GM21619 (cell line): ENCODE measurements around the gene ZBTB20.

Experiments used
- ATAC-seq: cut with Tn5 transposase; IDR thresholded peaks from one replicate; pipeline ENCODE4 v1.9.1; 2021; ENCODE audit not compliant: unreplicated experiment

ZBTB20 gene

DNA sequence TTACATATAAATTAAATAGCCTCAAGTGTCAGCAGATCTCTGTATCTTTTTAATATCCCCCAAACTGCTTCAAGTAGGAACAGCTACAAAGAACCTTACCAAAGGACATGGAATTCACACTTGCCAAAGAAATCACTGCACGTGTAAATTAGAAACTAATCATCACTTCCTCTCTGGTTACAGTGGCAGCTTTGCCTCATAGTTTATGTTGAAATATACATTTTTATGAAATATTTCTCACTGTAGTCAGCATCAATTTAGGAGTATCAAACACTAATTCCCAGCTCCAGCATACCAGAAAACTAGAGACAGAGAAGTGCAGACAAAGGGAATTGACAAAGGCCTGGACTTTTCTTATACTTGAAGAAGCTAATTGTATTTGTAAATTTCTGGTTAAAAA lies 592.4 kb downstream of the ZBTB20 start:
- ATAC-seq: no peak

DNA sequence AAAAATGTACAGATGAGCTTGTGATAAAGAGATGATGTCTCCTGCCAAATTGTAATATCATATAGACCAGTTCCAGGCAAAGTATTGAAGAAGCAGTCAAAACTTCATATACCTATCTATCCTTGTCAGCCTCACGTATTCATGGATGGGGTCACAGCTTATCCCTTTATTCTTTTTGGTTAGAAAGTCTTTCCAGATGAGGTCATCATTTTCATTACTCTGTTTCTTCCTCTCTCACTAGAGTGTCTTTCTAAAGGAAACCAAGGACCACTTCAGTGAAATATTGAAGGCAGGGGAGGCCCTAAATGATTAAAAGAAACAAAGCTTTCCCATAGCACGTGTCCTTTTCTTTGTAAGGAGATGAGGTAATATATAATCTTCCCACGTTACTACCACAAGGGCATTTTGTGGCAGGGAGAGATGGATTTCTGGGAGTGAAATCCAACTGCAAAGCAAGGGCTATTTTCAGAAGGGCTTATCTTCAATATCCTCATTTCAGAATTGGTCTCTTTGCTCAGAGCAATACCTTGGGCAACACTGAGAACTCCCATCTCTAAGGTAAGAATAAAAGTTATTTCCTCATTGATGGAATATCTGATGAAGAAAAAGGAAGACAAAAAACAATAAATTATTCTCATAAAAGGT lies 593.0 kb downstream of the ZBTB20 start:
- ATAC-seq: no peak

DNA sequence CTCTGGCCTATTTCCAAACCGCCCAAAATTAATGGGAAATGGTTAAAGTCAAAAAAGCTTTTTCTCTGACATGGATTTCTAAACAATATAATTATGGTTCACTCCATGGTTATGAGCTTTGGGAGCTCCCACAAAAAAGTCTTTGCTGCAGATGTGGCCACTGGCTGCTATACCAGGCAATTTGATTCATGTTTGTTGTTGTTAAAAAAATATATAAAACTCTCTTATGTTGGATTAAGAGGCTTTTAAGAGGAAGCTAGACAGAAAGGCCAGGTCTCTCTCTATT lies 594.6 kb downstream of the ZBTB20 start:
- no peak for ATAC-seq

DNA sequence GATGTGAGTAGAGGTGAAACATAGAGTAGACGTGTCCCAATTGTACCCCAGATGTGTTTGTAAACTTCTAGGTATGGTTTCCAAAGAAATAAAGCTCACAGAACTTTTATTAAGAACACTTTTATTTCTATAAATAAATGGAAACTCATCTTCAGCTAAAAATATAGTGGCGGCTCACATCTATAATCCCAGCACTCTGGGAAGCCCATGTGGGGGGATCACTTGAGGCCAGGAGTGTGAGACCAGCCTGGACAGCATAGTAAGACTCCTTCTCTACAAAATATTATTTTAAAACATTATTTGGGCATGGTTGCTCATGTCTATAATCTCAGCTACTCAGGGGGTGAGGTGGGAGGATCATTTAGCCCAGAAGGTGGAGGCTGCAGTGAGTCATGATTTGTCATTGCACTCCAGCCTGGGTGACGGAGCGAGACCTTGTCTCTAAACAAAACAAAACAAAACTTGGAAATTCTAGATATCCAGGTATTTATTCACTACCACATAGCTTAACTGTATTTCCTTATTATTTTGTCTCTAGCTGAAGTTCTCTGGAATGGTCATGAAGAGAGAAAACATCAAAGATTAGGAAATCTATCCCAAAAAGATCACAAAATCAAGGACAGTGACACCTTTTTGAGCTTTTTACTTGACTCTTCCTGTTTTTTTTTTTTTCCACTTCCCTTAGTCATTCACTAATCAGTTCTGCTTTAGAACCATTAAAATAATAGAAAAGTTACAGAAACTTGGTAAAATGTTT lies 595.1 kb downstream of the ZBTB20 start:
- no peak for ATAC-seq

DNA sequence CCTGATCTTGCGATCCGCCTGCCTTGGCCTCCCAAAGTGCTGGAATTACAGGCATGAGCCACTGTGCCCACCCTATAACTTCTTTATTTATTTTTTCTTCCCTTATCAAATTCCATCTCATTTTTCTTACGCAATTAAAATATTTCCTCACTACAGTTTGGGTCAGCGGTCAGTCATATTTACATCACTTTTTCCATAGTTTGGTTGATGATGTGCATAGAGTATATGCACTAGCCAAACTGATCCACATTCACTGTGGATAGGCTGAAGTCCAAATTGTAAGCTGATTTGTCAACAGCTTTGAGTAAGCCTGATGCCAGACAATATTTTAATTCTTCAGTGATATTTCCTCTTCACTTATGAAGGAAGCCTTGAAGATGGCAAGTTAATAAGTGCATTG lies 596.9 kb downstream of the ZBTB20 start:
- no peak for ATAC-seq

DNA sequence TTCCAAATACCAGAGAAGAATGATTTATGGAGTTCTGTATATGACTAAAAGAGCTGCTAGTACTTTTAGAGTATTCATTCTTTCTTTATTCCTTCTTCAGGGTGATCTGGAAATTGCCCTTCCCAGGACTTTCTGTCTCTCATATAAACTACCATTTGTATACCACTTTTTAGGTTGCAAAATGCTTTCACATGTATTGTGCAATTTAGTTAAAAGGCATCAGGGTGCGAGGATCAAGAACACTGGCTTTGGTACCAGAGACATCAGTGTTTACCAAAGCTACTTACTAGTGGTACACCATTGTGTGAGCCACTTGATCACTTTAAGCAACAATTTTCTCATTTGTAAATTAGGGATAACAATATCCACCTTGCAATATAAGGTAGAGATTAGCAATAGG lies 601.9 kb downstream of the ZBTB20 start:
- ATAC-seq: no peak

DNA sequence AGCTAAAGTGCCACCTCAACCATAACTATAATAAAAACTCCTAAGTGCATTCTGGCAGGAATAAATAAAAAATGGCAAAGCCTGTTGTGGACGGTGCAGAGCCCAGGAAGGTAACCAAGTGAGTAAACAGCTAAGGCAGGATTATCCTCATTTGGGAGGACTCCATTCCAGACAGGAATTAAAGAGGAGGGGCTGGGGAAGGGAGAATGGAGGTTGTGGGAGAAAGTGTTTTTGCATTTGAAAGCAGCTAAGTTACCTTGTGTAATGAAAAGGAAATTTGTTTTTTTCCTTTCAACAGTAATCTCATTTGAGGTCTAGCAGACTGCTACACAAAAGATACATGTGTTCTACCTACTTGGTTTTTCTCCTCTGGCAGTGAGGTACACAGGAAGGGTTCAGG lies 604.7 kb downstream of the ZBTB20 start:
- no peak for ATAC-seq

DNA sequence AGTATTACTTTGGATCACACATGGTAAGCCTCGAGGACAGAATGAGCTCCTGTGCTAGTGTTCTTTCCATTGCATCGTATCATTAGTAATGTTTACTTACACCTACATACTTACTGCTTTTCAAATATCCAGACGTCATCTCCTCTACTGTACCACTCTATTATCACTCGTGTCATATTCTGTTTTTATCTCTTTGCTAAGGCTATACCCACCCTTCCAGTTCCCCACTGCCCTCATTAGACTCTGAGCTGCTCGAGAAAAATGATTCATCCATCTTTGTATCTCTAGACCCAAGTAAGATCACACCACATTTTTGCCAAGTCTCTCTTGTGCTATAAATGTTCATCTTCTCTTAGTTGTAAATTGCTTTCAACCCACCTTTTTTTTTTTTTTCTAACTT lies 607.6 kb downstream of the ZBTB20 start:
- no peak for ATAC-seq

DNA sequence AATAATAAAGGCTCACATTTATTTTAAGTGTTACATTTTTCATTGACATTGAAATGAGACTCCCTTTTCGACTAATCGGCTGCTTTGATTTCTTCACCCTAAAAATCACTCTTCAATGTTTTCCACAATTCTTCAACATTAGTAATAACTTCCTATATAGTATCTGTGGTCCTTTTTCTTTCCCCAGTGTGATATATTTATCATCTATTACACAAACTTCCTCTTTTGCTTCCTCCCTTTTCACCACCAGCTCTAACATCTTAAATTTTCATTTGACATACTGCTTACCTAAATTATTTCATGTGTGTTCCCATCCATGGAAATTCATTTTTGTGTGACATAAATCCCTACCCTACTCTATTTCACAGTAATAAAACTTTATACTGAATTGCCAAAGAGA lies 608.9 kb downstream of the ZBTB20 start:
- no peak for ATAC-seq

DNA sequence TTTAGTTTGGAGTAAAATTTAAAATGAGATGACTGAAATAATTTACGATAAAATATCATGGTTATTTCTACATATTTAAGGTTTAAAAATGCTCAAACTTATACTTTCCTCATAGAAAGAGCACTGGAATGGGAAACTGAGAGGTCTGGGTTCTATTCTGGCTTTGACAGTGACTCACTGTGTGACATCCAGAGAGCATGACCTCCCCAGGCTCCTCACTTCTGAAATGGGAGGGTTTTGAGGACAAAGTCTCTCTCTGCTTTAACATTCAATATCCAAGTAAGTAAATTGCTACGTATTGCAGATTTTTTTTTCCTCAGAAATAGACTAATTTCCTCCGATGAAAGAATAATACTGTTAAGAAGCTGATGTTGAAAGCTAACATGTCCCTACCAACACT lies 618.6 kb downstream of the ZBTB20 start:
- no peak for ATAC-seq

DNA sequence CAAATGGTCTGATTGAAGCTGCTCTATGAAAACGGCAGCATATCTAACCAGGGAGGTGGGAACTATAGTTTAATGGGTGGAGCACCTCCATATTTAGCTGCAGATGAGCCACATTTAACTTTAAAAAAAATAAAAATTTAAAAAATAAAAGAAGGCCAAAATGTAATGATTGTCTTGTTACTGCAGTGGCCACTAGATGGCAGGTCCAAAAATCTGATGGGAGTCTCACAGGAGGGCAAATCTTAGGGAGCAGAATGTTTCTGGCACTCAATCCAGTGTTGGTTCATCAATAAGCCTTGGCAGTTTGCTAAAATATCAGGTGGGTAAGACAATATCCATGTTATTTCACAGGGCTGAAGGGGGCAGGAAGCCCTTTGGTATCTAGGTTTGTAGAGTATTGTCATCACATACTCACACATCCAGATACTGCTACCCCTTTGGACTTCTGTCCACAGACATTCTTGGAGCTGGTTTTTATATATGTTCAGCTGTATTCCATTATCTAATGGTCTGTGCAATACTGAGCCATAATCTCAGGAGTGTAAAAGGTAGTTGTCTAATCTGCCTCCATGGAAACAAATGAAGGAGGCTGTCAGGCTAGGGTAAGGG lies 619.9 kb downstream of the ZBTB20 start:
- ATAC-seq: no peak

DNA sequence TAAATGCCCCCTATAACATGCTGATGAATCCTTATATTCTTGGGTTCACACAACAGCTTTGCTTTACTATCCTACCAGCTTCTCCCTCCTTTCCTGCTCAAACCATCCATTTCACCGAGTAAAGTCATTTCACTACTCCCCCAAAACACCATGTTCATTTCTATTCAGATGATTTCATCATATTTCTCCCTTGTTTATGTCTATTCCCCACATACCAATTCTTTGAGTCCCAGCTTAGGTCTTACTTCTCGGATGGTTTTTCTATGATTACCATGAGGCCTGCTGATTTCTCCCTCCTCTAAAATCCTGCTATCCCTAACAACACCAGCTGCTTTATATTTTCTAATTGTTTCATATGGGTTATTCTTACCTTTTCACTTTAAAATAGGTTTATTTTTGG lies 621.8 kb downstream of the ZBTB20 start:
- no peak for ATAC-seq

DNA sequence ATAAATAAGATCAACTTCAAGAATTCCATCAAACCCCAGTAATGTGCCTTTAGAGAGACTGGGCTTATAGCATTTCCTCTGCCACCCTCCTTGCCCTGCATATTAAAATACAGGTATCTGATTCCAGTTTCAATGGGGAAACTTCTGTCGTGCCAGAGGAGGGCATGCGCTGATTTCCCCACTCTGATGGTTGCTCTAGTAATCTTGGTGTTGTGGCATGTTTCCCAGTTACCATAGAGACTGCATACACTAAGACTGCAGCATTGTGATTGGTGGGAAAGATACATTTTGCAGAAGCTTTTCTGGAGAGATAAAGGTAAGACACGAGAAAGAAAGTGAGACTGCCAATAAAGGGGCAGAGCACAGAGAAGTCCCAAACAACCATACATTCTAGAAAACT lies 627.7 kb downstream of the ZBTB20 start:
- ATAC-seq: no peak

DNA sequence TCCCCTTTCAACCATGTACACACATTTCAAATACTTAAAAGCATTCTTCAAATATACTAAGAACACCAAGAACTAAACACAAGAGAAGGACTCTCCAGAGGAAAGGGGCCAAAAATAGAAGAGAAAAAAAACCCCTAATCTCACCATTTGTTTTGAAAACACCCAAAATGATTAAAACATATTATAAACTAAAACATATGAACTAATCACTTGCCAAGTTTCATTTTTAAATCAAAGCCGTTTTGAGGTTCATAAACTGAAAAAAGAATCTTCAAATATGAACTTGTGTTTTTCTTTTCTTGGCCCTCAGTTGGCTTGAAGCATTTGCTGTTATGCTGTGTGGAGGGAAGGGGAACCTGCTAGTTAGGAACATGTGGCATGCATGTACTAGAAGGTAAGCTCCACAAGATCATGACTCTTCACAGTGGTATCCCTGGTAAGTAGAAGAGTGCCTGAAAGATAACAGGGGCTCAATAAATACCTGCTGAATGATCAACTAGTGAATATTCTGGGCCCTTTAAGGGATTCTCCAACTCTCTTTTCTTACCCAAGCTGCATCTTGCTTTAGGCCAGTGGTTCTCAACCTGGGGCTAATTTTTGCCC lies 628.8 kb downstream of the ZBTB20 start:
- ATAC-seq: no peak

DNA sequence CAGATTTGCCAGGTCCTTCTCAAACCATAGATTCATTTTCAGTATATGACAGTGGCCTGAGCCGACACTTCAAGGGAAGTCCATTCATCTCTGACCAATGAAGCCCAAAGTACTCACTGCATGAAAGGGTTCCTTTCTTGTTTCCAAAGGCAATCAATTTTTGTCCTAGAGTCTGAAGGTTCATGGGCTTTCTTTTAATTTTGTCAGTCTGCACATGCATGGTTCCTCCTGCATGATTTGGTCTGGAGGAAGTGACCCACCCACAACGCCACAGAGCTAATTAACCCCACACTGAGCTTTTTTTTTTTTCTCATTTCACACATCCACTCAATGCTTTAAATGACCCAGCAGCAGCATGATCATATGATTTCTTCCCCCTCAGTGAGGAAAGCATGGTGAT lies 636.9 kb downstream of the ZBTB20 start:
- no peak for ATAC-seq

DNA sequence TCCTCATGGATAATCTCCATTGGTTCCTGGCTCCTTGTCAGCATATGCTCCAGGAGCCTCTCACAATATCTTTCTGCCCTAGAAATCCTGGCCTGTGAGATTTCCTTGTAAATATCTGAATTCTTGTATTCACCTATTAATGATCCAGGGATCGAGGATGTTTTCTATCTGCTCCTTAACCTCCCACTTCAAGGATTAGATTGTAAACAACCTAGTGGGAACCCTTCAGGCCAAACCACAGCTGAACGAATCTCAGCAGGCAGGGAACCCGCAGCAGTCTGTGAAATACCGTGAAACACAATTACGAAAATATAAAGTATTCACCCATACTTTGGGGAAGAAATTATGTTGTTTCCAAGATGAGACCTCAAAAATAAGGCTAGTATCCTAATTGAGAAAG lies 637.3 kb downstream of the ZBTB20 start:
- ATAC-seq: no peak

DNA sequence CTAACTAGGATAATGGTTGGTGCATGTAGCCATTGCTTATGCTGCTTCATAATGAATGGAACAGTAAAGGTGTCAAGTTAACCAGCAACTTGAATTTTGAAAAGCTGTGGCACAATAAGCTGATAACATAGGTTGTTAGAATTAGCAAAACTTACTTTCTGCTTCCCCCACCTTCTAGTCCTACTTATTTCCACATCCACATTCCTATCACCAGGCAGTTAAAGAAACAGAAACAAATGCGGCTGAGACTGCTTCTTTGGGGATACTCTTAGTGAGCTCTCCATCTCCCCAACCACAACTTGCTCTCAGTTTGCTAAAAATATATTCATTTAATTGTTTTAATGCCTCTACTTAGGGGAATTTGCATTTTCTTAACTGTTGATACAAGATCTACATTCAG lies 638.1 kb downstream of the ZBTB20 start:
- ATAC-seq: no peak

DNA sequence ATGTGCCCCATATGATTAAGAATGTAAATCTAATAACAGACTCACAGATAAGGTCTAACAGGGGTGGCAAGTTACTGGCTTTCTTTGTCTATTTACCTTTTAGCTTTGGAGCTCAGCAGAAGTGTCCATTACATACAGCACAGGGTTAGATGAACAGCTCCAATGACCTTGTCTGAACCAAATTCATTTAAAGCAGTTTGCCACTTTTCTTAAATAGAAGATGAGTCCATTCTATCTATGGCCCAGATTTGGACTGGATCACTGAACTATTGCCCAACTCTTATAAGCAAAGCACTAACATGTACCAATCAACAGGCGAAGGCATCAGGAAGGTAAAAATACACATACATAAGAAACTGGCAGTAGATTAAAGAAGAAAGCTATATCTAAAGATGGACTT lies 638.9 kb downstream of the ZBTB20 start:
- no peak for ATAC-seq

DNA sequence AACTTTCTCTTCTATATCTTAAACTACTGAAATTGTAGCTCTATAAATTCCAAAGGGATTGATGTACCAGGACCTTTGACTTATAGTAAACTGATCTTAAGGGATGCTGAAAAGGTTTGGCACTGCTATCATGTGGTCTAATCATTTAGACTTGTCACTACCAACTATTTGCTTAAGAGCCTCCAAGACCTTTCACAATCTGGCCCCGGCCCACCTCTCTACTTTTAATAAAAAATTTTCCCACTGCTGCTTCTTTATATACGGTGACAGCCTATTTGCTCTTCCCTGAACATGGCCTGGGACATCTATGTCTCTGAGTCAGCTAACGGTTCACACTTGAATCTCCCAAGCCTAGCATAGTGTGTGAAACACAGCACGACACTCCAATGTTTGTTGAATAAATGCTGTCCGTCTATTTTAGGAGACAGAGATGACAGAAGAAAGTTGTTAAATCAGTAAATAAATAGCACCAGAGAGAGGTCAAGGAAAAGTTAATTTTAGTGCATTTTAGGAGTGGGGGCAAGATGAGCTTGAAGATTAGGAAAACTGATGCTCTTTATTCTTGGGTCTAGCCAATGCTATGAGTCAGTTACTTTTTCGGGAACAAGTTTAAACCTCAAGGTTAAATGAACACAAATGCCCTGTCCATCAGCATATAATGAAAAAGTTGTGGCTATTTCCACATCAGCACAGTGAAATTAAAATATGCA lies 640.3 kb downstream of the ZBTB20 start:
- ATAC-seq: no peak

DNA sequence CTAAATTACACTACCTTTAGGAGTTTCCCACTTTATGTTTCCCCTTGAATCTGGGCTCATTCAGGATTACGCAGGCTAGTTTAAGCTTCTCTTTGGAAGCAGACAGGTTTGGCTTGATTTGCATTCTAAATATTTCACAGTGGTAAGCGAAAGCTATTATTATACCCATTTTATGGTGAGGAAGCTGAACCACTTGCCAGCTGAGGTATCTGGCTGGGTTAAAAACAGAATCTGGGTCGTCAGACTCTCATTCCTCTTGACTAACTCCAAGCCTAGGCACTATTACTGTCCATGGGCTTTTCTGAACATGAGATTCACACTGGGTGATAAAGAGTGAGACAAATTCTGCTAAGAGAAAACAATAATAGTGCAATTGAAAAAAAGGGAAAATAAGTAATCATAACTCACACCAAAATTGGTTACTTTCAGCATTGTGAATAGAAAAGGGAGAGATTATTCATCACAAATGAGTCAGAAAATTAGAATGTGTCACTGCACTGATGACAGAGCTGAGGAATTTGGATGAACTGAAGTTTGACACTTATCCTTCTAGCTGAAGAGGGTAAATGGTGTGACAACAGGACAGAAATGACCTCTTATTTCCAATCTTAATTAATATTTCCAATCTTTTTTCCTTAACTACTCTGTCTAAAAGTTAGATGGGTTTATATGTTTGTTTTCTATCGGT lies 642.0 kb downstream of the ZBTB20 start:
- ATAC-seq: no peak

DNA sequence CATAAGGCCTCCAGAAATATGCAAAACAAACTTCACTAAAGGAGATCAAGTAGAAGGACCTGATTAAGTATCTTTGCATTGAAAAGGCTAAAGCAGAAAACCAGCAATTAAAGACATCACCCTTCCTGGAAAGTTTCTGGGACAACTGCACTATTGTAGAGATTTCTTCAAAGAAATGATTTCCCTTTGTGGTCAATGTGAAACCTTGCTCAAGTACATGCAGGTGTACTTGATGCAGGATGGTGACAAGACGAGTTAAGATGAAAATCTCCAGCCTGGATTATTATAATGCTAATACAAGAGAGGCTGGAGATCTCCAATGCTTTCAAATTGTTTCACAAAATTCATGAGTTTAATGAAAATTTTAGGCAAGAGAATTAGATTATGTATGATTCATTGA lies 644.9 kb downstream of the ZBTB20 start:
- no peak for ATAC-seq
